IPS DF 4.7 (cell line): ENCODE data around the gene BIRC7.
"Not testable (repeated sequence)": the region's sequence is repeated elsewhere in the genome, so short reads cannot be mapped to it uniquely, and the experiment has no call there.

ENCODE experiments used
- DNase-seq: peaks from one replicate; pipeline ENCODE4 v3.0.0-alpha.2; 2013; ENCODE audit warnings: low spot score; ENCODE audit errors: extremely low read depth

BIRC7 gene

DNA sequence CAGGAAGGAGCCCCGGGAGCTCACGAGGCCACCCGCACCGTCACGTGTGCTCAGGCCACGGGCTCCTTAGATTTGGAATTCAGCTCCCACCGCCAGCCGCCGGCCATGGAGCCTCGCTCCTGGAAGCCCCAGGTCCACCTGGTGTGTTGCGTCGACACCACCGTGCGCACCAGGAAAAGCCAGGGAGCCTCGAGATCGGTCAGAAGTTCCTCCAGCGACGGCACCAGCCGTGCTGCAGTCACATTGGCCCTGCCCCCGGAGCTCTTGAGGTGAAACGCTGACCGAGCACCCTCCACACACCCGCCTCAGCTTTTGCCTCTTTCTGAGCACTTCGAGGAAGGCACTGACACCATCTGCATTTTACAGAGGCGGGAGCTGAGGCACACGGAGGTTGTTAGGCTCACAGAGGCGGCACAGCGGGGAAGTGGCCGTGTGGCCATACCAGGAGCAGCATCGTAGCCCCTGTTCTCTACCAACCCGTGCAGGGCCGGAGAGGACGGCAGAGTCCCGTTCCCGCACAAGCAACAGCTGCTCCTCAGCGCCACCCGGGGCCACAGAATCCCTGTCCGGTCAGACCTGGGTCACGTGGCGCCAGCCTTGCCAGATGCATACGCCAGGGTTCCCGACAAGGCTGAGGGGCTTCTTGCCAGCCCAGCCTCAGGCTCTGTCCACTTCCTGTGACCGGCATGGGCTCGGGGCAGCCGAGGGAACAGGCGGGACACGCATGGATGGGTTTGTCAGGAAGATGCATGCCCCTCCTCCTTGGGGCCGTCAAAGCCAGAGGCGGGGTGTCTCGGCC lies 11.0 kb downstream of the BIRC7 start:
- no peak for DNase-seq

GRCh38 chr20:63247671-63248228 lies 12.0 kb downstream of the BIRC7 start:
- DNase-seq: no peak

DNA sequence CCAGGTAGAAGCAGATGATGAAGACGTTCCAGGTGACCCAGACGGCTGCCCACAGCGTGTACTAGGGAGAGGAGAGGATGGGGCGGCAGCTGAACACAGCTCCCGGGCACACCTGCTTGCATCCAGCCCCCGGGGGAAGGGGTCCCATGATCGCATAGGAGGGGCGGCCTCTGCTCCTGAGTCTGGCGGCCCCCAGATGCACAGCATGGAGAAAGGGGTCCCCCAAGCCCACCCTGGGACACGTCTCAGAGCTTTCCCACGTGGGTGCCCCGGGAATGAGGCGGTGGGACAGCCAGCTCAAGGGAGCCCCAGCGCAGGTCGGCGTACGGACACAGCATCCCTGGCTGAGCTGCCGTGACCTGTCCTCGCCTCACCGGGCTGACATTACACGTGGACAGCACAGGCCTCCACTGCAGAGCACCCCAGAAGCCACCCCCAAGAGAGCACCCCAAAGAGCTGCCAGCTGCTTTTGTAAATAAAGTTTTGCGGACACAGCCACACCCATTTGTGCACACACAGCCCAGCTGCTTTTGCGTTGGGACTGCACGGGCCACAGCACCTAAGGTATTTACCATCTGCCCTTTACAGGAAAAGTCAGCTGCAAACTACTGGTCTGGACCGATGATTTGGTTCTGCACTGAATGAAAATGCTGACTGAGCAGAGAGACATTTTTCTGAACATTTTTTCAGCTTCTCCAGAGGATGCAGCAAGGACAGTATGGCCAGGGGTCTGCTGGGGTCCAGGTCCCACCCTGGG lies 13.3 kb downstream of the BIRC7 start:
- no peak for DNase-seq

DNA sequence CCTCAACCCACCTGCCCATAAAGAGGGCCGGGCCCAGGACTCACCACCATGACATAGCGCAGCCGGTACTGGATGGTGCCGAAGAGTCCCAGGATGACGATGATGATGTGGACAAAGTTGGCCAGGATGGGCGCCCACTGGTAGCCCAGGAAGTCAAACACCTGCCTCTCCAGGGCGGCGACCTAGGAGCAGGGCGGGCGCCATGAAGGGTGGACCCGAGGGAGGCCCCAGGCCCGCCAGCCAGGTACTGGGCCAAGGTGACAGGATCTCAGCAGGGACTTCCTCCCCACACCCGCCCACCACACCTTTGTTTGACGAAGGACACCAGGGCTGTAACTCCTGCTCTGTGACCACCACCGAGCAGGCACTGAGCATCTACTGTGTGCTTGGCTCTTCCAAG lies 14.2 kb downstream of the BIRC7 start:
- DNase-seq: no peak

GRCh38 chr20:63251350-63251749 lies 15.6 kb downstream of the BIRC7 start:
- not testable (repeated sequence) for DNase-seq

GRCh38 chr20:63252284-63252711 lies 16.6 kb downstream of the BIRC7 start:
- DNase-seq: no peak

DNA sequence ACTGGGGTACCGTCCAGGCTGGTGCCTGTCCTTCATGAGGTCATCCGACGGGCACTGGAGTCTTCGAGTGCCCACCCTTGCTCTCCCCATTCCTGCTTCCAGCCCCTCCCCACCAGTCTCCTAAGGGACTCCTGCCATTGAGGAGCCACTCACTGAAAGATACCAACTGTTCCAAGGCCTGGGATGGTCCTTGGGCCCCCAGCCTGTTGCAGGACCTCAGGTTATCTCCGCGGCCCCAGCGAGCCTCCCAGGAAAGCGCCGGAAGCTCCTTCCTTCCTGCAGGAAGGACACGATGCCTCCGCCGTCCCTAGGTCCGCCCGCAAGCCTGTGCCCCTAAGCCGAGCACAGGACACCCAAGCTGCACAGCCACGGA lies 17.3 kb downstream of the BIRC7 start:
- no peak for DNase-seq

- DNase-seq: no peak
These were observed 17.9 kb downstream of the BIRC7 start for GRCh38 chr20:63253438-63254231.

GRCh38 chr20:63254232-63254605 lies 18.5 kb downstream of the BIRC7 start, which contains the start of gene NKAIN4:
NKAIN4 (minus strand) TSS chr20:63254463; CDS start chr20:63254450, 13 bp downstream.
- DNase-seq: no peak

GRCh38 chr20:63254606-63255384 lies 19.1 kb downstream of the BIRC7 start:
- DNase-seq: no peak

- DNase-seq: no peak
These were observed 20.4 kb downstream of the BIRC7 start for GRCh38 chr20:63255931-63256704.

- DNase-seq: no peak
These were observed 21.2 kb downstream of the BIRC7 start for GRCh38 chr20:63256954-63257353.

GRCh38 chr20:63257629-63258028 lies 21.9 kb downstream of the BIRC7 start:
- DNase-seq: no peak

DNA sequence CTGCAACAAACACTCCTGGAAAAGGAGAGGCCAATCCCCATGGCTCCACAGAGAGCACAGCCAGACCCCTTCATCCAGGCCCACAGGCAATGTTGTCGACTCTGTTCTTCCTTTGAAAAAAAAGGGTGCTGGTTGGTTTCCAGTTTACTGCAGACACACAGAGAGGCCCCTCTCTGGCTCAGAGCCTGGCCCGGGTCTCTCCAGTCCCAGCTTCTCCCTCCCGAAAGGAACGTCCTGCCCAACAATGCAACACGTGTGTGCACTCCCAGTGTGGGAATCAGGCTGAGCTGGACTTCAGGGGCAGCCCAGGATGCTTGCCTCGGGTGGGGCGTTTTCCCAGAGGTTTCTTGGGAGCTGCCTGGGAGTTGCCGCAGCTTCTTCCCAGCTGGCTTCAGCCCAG lies 23.1 kb downstream of the BIRC7 start:
- DNase-seq: no peak

DNA sequence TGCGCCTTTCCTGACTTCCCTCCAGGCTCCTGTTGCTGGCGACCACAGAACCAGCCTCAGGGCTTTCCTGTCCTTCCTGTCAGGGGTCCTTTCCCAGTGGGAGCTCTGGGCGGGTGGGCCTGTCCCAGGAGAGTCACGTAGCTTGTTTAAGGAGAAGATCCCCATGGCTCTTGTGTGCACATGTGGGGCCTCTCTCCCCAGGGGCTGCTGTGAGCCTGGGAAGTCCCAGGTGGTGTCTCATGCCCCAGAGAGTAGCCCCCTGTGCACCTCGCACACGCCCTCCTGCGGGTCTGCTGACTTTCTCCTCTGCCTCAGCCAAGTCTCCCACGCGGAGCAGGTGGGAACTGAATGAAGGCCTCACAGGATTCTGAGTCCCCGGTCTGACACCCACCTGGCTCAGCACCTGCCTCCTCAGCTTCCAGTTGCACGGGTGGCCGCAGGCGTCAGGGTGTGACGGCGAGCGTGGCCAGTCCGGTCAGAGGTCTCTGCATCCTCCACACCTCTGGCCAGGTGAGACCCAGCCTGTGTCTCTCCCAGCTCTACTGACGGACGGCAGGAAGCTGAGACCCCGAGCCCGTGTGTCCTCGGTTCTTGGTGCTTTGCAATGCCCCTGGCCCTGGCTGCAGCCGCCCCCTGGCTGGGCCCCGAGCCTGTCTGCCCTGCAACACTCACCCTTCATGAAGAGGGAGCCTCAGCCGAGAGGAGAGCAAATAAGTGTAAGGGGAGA lies 24.2 kb downstream of the BIRC7 start:
- no peak for DNase-seq

DNA sequence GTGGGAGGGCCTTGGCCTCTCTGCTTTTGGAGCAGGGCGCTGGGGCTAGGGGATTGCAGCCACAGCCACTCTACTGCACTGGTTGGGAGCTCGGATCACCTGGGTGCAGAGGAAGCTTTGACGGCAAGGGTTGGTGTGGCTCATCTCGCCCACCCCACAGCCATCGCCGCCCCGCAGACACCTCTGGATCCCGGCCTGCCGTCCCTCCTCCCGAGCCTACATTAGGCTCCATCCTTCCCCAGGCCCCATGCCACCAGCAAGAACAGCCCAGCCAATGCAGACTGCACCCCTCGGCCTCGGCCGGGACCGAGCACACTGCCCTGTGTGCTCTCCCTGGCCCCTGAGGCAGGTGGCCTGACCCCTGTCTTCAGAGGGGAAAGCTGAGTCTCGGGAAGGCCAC lies 24.8 kb downstream of the BIRC7 start:
- DNase-seq: no peak

DNA sequence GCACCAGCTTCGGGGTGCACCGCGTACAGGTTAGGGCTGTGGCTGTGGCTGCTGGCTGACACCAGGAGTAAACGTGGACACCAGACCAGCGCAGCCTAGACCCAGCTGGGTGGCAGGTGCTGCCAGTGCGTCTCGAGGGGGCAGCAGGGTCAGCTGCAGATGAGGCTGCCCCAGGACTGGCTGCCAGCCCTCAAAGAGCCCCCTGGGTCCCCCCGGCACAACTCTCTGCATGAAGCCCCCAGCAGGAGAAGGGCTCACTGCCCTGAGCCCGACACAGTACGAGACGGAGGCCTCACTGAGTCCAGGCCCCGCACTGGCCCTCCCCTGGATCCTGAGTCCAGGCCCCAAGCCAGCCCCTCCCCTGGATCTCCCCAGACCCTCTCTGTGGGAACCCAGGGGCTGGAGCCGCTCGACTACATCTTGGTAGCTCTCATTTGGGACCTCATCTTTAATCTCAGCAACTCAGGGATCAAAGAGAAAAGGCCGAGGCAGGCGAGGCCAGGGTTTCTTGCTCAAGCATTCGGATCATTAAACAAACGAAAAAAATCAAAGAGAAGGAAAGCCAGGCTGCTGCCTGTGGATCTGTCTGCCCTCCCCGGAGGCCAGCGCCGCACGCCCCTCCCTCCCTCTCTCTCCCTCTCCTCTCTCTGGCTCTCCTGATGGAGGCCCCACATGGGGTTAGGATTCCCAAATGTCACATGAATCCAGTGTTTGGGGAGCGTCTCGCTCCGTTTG lies 25.5 kb downstream of the BIRC7 start:
- DNase-seq: no peak

GRCh38 chr20:63261795-63262528 lies 26.3 kb downstream of the BIRC7 start:
- DNase-seq: no peak
